HepG2 (cell line): ENCODE results near the gene KIF25. TPM values are rescaled to one million over a fixed set of nuclear protein-coding genes. Genes with fewer than 3 reads are reported as not detected.

ENCODE experiments used
- ATAC-seq: fragments of 200-7000 bp; cut with Tn5 transposase; 3 replicates; pipeline ENCODE4 v1.9.1; 2020; ENCODE audit warnings: mild to moderate bottlenecking, moderate library complexity
- BruUV-seq: library from RNA; stranded (reverse); fragments of 400-500 nt; replicated peaks from 2 replicates; lab custom pipeline; 2021; lab: Mats Ljungman, UMichigan
- CTCF ChIA-PET: fragments of 300-600 bp; formaldehyde crosslinking; extraction: SDS; loops from one replicate; lab custom pipeline; 2021; ENCODE audit warnings: low total read pairs, inconsistent platforms, low intra/inter-chr PET ratio; lab: Yijun Ruan, JAX
- POLR2A ChIA-PET: fragments of 350-600 bp; sonication (Branson Sonifier 250); formaldehyde crosslinking; loops from one replicate; lab custom pipeline; 2020; ENCODE audit warnings: antibody characterized with exemption, inconsistent platforms; lab: Yijun Ruan, JAX
- DNase-seq: peaks from one replicate; pipeline ENCODE4 v3.0.0-alpha.2; 2015; ENCODE audit warnings: low spot score
- FAIRE-seq: peaks from 3 replicates; lab custom pipeline; 2011; peaks lifted over from hg19 to GRCh38; lab: Jason Lieb, UNC
- H2AFZ ChIP-seq: one replicate; pipeline ENCODE4 v1.6.1; 2011; ENCODE audit warnings: low read length, inconsistent platforms
- H3K27ac ChIP-seq: fragments of 300-600 bp; 3 replicates; pipeline ENCODE4 v1.8.0; 2011; ENCODE audit warnings: mixed run types, mild to moderate bottlenecking, mixed read lengths, low read length, inconsistent platforms; ENCODE audit not compliant: insufficient read depth; ENCODE audit errors: extremely low read length
- H3K27me3 ChIP-seq, 2 experiments: fragments of 200-600 bp in 1 of 2; 2 replicates in 1 of 2; 3 replicates in 1 of 2; pipeline versions ENCODE4 v1.6.0 to v1.8.0; 2011; ENCODE audit warnings: low read length in 2 of 2, mild to moderate bottlenecking in 2 of 2, moderate library complexity in 2 of 2, inconsistent platforms in 1 of 2; ENCODE audit not compliant: insufficient read depth in 2 of 2, control insufficient read depth in 1 of 2
- H3K36me3 ChIP-seq, 2 experiments: fragments of 200-600 bp in 1 of 2; replicated peaks in 1 of 2; 2 replicates in 1 of 2; 3 replicates in 1 of 2; pipeline versions ENCODE4 v1.5.1 to v1.8.0; 2011; ENCODE audit warnings: low read length in 2 of 2, inconsistent platforms in 1 of 2; ENCODE audit not compliant: insufficient read depth in 2 of 2, control insufficient read depth in 1 of 2
- H3K4me1 ChIP-seq: 2 replicates; pipeline ENCODE4 v1.5.1; 2012; ENCODE audit warnings: low read length, inconsistent platforms; ENCODE audit not compliant: insufficient read depth
- H3K4me2 ChIP-seq: 2 replicates; pipeline ENCODE4 v1.6.0; 2011; ENCODE audit warnings: low read depth, low read length, inconsistent platforms
- H3K4me3 ChIP-seq, 3 experiments: fragments of 200-600 bp in 1 of 3; sonication (generic), shearing (Covaris generic) in 1 of 3; replicated peaks in 1 of 3; 2 replicates each; pipeline ENCODE4 v1.5.1; 2011 to 2016; ENCODE audit warnings: low read length in 3 of 3, inconsistent platforms in 2 of 3, low read depth in 2 of 3, mild to moderate bottlenecking in 2 of 3, control low read depth in 1 of 3, mixed read lengths in 1 of 3; ENCODE audit not compliant: insufficient read depth in 1 of 3
- H3K79me2 ChIP-seq: one replicate; pipeline ENCODE4 v1.6.1; 2011; ENCODE audit warnings: low read length, inconsistent platforms; ENCODE audit not compliant: insufficient read depth
- H3K9ac ChIP-seq: 2 replicates; pipeline ENCODE4 v1.6.0; 2011; ENCODE audit warnings: mild to moderate bottlenecking, low read depth, low read length, inconsistent platforms; ENCODE audit not compliant: insufficient read depth
- H3K9me3 ChIP-seq: 2 replicates; pipeline ENCODE4 v1.5.1; 2012; ENCODE audit warnings: mild to moderate bottlenecking, low read length
- H4K20me1 ChIP-seq: 2 replicates; pipeline ENCODE4 v1.6.0; 2011; ENCODE audit warnings: inconsistent platforms, mild to moderate bottlenecking, low read length, moderate library complexity; ENCODE audit not compliant: insufficient read depth
- CAMTA2 ChIP-seq: sonication (generic); formaldehyde crosslinking; IDR thresholded peaks from 2 replicates; pipeline ENCODE4 v1.4.0; 2020; ENCODE audit warnings: mild to moderate bottlenecking, missing genetic modification reagents, borderline replicate concordance
- HNRNPH1 ChIP-seq: fragments of 200-400 bp; formaldehyde crosslinking; optimal IDR thresholded peaks from 2 replicates; pipeline ENCODE3; 2017; ENCODE audit warnings: mild to moderate bottlenecking, low read depth, low read length
- HNRNPK ChIP-seq: fragments of 200-400 bp; formaldehyde crosslinking; IDR thresholded peaks from 2 replicates; pipeline ENCODE4 v1.6.1; 2018; ENCODE audit warnings: low read length, low read depth, moderate library complexity, mild to moderate bottlenecking; ENCODE audit not compliant: poor library complexity, severe bottlenecking
- KAT2B ChIP-seq: fragments of 150-350 bp; IDR thresholded peaks from 2 replicates; pipeline ENCODE4 v1.6.1; 2014; ENCODE audit warnings: low read depth, low read length, borderline replicate concordance
- MXD4 ChIP-seq: IDR thresholded peaks from 2 replicates; pipeline ENCODE4 v1.6.1; 2016; ENCODE audit warnings: mild to moderate bottlenecking, missing biosample characterization, missing genetic modification reagents
- NBN ChIP-seq: fragments of 450-650 bp; conservative IDR thresholded peaks from 2 replicates; pipeline ENCODE4 v1.6.1; 2017
- NCOA2 ChIP-seq: sonication (generic); formaldehyde crosslinking; IDR thresholded peaks from 2 replicates; pipeline ENCODE4 v1.8.0; 2022; ENCODE audit warnings: inconsistent platforms
- NPAS2 ChIP-seq: sonication (generic); formaldehyde crosslinking; IDR thresholded peaks from 2 replicates; pipeline ENCODE4 v1.8.0; 2022; ENCODE audit warnings: mild to moderate bottlenecking, missing genetic modification reagents, borderline replicate concordance
- RBM22 ChIP-seq: fragments of 200-400 bp; formaldehyde crosslinking; optimal IDR thresholded peaks from 2 replicates; pipeline ENCODE3; 2017; ENCODE audit warnings: mild to moderate bottlenecking, low read length, moderate library complexity
- SNAPC2 ChIP-seq: sonication (generic); formaldehyde crosslinking; IDR thresholded peaks from 2 replicates; pipeline ENCODE4 v1.8.1; 2022; ENCODE audit warnings: mild to moderate bottlenecking, missing genetic modification reagents
- ZFP36 ChIP-seq: fragments of 150-350 bp; IDR thresholded peaks from 2 replicates; pipeline ENCODE4 v1.6.1; 2018; ENCODE audit warnings: borderline replicate concordance, low read length, low read depth; ENCODE audit not compliant: partially characterized antibody
- ZNF235 ChIP-seq: sonication (generic); formaldehyde crosslinking; IDR thresholded peaks from 2 replicates; pipeline ENCODE4 v1.8.1; 2023; ENCODE audit warnings: mild to moderate bottlenecking, missing genetic modification reagents, borderline replicate concordance
- ZNF619 ChIP-seq: sonication (generic); formaldehyde crosslinking; IDR thresholded peaks from 2 replicates; pipeline ENCODE4 v1.4.0; 2020; ENCODE audit warnings: mild to moderate bottlenecking, missing genetic modification reagents
- ZNF766 ChIP-seq: sonication (generic); formaldehyde crosslinking; IDR thresholded peaks from 2 replicates; pipeline ENCODE4 v1.5.0; 2020; ENCODE audit warnings: missing genetic modification reagents, borderline replicate concordance
- ZSCAN31 ChIP-seq: sonication (generic); formaldehyde crosslinking; IDR thresholded peaks from 2 replicates; pipeline ENCODE4 v1.5.0; 2020; ENCODE audit warnings: low read depth, mild to moderate bottlenecking, missing genetic modification reagents
- WGBS: methylation state at CpG from one replicate; pipeline ENCODE4 v1.1.6; 2017; ENCODE audit warnings: low lambda C conversion rate; 5-methylcytosine and 5-hydroxymethylcytosine counted together
- in situ Hi-C: cut with HindIII; loops from 2 replicates; pipeline ENCODE4 v1.10.0; 2017; ENCODE audit warnings: low pct_unique_long_range_greater_than_20kb; ENCODE audit not compliant: extremely low pct_ligation_motif_present
- intact Hi-C: fragments of 100-400 bp; cut with micrococcal nuclease; formaldehyde crosslinking; loops from one replicate; pipeline ENCODE4 v1.10.0; 2022; ENCODE audit not compliant: unreplicated experiment
- polyA plus RNA-seq, 8 experiments: library from polyadenylated mRNA; depleted of rRNA in 3 of 8; stranded (reverse) in 7 of 8; unstranded in 1 of 8; fragments of >200 nt; fragmentation: Illumina TruSeq in 4 of 8; extraction: Trizol in 4 of 8; gene quantifications; 2 replicates each; pipeline versions ENCODE4 v1.2.1 to v1.2.3, GENCODE V29; 2011 to 2016; ENCODE audit warnings: low read depth in 4 of 8, missing spikeins in 1 of 8, mixed read lengths in 1 of 8; ENCODE audit not compliant: insufficient read depth in 1 of 8
- total RNA-seq, 5 experiments: library from RNA; depleted of rRNA; stranded (reverse); fragments of >200 nt; fragmentation: Illumina TruSeq; extraction: Trizol; gene quantifications; 2 replicates each; pipeline ENCODE4 v1.2.3, GENCODE V29; 2016; ENCODE audit warnings: low read depth in 1 of 5
- TF ChIP-seq, protein P1 (sequence below): sonication (generic); formaldehyde crosslinking; conservative IDR thresholded peaks from 2 replicates; pipeline ENCODE4 v1.8.0; 2022; ENCODE audit warnings: missing genetic modification reagents
- TF ChIP-seq, protein P2 (sequence below): sonication (generic); formaldehyde crosslinking; IDR thresholded peaks from 2 replicates; pipeline ENCODE4 v1.8.1; 2023; ENCODE audit warnings: missing genetic modification reagents, mild to moderate bottlenecking, borderline replicate concordance

Gene KIF25
- total and polyA plus RNA-seq, 2 of the 13 experiments (the other 11 are each of a cell fraction or from before 2014, with no cell fraction given), result not detected

DNA sequence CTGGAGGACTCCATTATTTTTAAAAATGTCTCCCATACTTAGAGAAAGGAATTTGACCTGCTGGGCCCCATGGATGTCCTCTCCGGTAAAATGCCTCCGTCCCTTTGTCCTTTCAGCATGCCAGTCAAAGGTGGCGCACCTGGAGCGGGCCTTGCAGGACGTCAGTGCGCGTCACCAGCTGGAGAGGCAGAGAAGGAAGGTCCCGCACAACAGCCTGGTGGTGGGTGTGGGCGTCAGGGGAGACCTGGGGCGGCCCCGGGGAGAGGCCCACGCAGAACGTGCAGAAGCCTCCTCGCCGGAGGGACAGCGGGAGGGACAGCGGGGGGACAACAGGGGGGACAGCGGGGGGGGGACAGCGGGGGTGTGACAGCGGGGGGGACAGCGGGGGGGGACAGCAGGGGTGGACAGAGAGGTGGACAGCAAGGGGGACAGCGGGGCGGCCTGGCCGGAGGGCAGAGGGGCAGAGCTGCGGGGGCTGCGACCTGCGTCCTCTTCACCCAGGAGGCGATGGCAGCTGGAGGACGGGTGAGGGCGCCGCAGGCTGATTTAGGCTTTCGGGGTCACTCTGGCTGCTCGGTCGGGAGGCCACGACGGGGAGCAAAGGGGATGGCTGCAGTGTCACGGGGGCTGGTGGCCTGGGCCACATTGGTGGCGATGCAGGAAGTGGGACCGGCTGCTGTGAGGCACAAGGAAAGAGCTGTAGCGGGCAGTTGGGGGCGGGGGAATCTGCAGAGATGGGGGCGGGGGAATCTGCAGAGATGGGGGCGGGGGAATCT lies 859 bp upstream of the KIF25 start:
- Histone ChIP-seq H4K20me1 (no peaks in the 10 kb centered on the region), H3K4me1 (no peaks in the 10 kb centered on the region), H3K27ac (no peak overlapping the region), H2AFZ (no peak overlapping the region), H3K9me3 (no peaks in the 10 kb centered on the region), H3K9ac (no peak overlapping the region), H3K4me2 (no peak overlapping the region), H3K4me3 (no peak overlapping the region), H3K36me3 (no peaks in the 10 kb centered on the region), H3K27me3 (peaks cover 2 to 51% of the 10 kb centered on the region in 2 experiments; a peak in 3 of 5 replicates), H3K79me2 (no peaks in the 10 kb centered on the region)
- in situ Hi-C loops, result no loop called here
- no peak for DNase-seq
- BruUV-seq, result no TSS peak
- ATAC-seq, result no peak; the same call in 1 of the 3 replicates
- no peak for FAIRE-seq
- CTCF ChIA-PET, result no interaction called here
- intact Hi-C loops, result no loop called here
- TF ChIP-seq HNRNPK (peak; percentile 30), HNRNPH1 (no peak)
- TF ChIP-seq, all 625 proteins: peak for 1
- WGBS, result 60% methylated on average over 43 of the region's 43 CpGs
- POLR2A ChIA-PET, result no interaction called here

DNA sequence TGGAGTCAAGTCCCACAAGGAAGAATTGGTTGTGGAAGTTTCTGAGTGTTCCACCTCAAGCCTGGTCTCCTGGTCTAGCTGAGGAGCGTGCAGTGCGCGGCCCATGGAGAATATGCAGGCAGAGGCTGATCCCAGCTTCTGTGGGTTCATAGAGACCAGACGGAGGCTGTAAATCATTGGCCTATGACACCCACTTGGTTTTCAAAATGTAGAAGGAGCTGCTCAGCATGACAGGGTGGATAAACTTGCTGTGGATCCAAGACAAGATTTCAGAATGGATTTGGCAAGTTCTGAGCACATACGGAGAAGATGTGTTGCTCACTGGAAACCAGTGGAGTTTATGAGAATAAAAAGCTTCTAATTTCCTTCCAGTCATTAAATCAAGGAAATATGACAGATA lies 744 bp downstream of the KIF25 start:
- Histone ChIP-seq H4K20me1 (no peaks in the 10 kb centered on the region), H3K9ac (no peak overlapping the region), H3K27ac (no peak overlapping the region), H2AFZ (no peak overlapping the region), H3K79me2 (no peaks in the 10 kb centered on the region), H3K4me1 (no peaks in the 10 kb centered on the region), H3K4me2 (no peak overlapping the region), H3K36me3 (no peaks in the 10 kb centered on the region), H3K27me3 (peaks cover 2 to 47% of the 10 kb centered on the region in 2 experiments; a peak in 4 of 5 replicates), H3K4me3 (no peak overlapping the region), H3K9me3 (no peaks in the 10 kb centered on the region)
- POLR2A ChIA-PET, result no interaction called here
- CTCF ChIA-PET, result no interaction called here
- FAIRE-seq (no peak), ATAC-seq (no peak), DNase-seq (no peak)
- BruUV-seq, result no TSS peak
- intact Hi-C loops (no loop called here), in situ Hi-C loops (no loop called here)
- WGBS, result 53% methylated on average over 5 of the region's 5 CpGs
- TF ChIP-seq, protein P1, sequence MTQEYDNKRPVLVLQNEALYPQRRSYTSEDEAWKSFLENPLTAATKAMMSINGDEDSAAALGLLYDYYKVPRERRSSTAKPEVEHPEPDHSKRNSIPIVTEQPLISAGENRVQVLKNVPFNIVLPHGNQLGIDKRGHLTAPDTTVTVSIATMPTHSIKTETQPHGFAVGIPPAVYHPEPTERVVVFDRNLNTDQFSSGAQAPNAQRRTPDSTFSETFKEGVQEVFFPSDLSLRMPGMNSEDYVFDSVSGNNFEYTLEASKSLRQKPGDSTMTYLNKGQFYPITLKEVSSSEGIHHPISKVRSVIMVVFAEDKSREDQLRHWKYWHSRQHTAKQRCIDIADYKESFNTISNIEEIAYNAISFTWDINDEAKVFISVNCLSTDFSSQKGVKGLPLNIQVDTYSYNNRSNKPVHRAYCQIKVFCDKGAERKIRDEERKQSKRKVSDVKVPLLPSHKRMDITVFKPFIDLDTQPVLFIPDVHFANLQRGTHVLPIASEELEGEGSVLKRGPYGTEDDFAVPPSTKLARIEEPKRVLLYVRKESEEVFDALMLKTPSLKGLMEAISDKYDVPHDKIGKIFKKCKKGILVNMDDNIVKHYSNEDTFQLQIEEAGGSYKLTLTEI, result no peak
- TF ChIP-seq ZSCAN31 (no peak), ZNF235 (no peak), KAT2B (no peak), SNAPC2 (no peak), MXD4 (CRISPR knock-in tag) (no peak), NCOA2 (no peak), ZFP36 (no peak), ZNF766 (CRISPR knock-in tag) (no peak), ZNF619 (CRISPR knock-in tag) (no peak), NPAS2 (CRISPR knock-in tag) (no peak), CAMTA2 (CRISPR knock-in tag) (no peak), NBN (no peak), RBM22 (no peak)
- TF ChIP-seq, protein P2, sequence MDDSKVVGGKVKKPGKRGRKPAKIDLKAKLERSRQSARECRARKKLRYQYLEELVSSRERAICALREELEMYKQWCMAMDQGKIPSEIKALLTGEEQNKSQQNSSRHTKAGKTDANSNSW (CRISPR knock-in tag), result no peak
